ENCODE data around the gene RSRC2. TPM values are rescaled to one million over a fixed set of nuclear protein-coding genes. Genes with fewer than 3 reads are reported as not detected.

Gene RSRC2
- total RNA-seq, 1 experiment from 2014 or later: 106 TPM

GRCh38 chr12:122457627-122458026 lies 69.1 kb downstream of the RSRC2 start:
- no peak overlapping the region for H3K4me3 ChIP-seq (ENCODE audit: low read depth, low read length, poor library complexity, severe bottlenecking)
- H3K27me3 ChIP-seq (replicated peaks; ENCODE audit: insufficient read depth, low read depth, low read length, poor library complexity): no peaks in the 10 kb centered on the region
- H3K4me1 ChIP-seq (ENCODE audit: insufficient read depth, low read length, poor library complexity, severe bottlenecking): no peaks in the 10 kb centered on the region
- BruUV-seq (replicated peaks): no TSS peak
- TF ChIP-seq, protein P1, sequence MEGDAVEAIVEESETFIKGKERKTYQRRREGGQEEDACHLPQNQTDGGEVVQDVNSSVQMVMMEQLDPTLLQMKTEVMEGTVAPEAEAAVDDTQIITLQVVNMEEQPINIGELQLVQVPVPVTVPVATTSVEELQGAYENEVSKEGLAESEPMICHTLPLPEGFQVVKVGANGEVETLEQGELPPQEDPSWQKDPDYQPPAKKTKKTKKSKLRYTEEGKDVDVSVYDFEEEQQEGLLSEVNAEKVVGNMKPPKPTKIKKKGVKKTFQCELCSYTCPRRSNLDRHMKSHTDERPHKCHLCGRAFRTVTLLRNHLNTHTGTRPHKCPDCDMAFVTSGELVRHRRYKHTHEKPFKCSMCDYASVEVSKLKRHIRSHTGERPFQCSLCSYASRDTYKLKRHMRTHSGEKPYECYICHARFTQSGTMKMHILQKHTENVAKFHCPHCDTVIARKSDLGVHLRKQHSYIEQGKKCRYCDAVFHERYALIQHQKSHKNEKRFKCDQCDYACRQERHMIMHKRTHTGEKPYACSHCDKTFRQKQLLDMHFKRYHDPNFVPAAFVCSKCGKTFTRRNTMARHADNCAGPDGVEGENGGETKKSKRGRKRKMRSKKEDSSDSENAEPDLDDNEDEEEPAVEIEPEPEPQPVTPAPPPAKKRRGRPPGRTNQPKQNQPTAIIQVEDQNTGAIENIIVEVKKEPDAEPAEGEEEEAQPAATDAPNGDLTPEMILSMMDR (conservative IDR thresholded peaks at IDR 0.05; ENCODE audit: low read depth, low read length): no peak
- no peak for TF ChIP-seq EZH2 (IDR thresholded peaks at IDR 0.05; ENCODE audit: borderline replicate concordance, low read depth, low read length, poor library complexity, severe bottlenecking)
- no peaks in the 10 kb centered on the region for H3K9me3 ChIP-seq (ENCODE audit: low read depth, low read length, poor library complexity, severe bottlenecking)
- CTCF ChIA-PET: no interaction called here
- DNase-seq (ENCODE audit: low spot score): no peak
- POLR2A ChIA-PET (ENCODE audit: low non-redundant PET): no interaction called here
- intact Hi-C loops (cut with micrococcal nuclease; ENCODE audit: unreplicated experiment): no loop called here
- H3K36me3 ChIP-seq (ENCODE audit: insufficient read depth, low read length, poor library complexity, severe bottlenecking): no peaks in the 10 kb centered on the region
- H3K27ac ChIP-seq (ENCODE audit: low read depth, low read length, poor library complexity, severe bottlenecking): no peak overlapping the region

GRCh38 chr12:122454739-122455138 lies 72.0 kb downstream of the RSRC2 start:
- intact Hi-C loops (cut with micrococcal nuclease; ENCODE audit: unreplicated experiment): no loop called here
- BruUV-seq (replicated peaks): no TSS peak

DNA sequence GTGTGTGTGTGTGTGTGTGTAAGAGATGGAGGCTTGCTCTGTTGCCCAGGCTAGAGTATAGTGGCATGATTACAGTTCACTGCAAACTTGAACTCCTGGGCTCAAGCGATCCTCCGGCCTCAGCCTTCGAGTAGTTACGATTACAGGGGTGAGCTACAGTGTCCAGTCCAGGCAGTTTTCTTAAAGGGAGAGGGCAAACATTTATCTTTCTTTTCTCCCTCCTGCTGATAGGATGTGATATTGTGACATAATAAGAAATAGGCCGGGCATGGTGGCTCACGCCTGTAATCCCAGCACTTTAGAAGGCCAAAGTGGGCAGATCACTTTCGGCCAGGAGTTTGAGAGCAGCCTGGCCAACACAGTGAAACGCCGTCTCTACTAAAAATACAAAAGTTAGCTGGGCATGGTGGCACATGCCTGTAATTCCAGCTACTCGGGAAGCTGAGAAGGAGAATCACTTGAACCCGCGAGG lies 72.5 kb downstream of the RSRC2 start:
- intact Hi-C loops (cut with micrococcal nuclease; ENCODE audit: unreplicated experiment): no loop called here
- BruUV-seq (replicated peaks): no TSS peak
- no peak for TF ChIP-seq EZH2 (IDR thresholded peaks at IDR 0.05; ENCODE audit: borderline replicate concordance, low read depth, low read length, poor library complexity, severe bottlenecking)
- TF ChIP-seq, protein P1 (conservative IDR thresholded peaks at IDR 0.05; ENCODE audit: low read depth, low read length): no peak
- DNase-seq (ENCODE audit: low spot score): no peak
- POLR2A ChIA-PET (ENCODE audit: low non-redundant PET): no interaction called here
- H3K4me1 ChIP-seq (ENCODE audit: insufficient read depth, low read length, poor library complexity, severe bottlenecking): no peaks in the 10 kb centered on the region
- H3K27me3 ChIP-seq (replicated peaks; ENCODE audit: insufficient read depth, low read depth, low read length, poor library complexity): no peaks in the 10 kb centered on the region
- no peaks in the 10 kb centered on the region for H3K36me3 ChIP-seq (ENCODE audit: insufficient read depth, low read length, poor library complexity, severe bottlenecking)
- CTCF ChIA-PET: no interaction called here
- no peaks in the 10 kb centered on the region for H3K9me3 ChIP-seq (ENCODE audit: low read depth, low read length, poor library complexity, severe bottlenecking)
- no peak overlapping the region for H3K27ac ChIP-seq (ENCODE audit: low read depth, low read length, poor library complexity, severe bottlenecking)
- no peak overlapping the region for H3K4me3 ChIP-seq (ENCODE audit: low read depth, low read length, poor library complexity, severe bottlenecking)

More at GRCh38 chr12:122454739-122455138, 72.0 kb downstream of the RSRC2 start:
- H3K4me1 ChIP-seq (ENCODE audit: insufficient read depth, low read length, poor library complexity, severe bottlenecking): no peaks in the 10 kb centered on the region
- DNase-seq (ENCODE audit: low spot score): no peak
- H3K36me3 ChIP-seq (ENCODE audit: insufficient read depth, low read length, poor library complexity, severe bottlenecking): no peaks in the 10 kb centered on the region
- ChIA-PET POLR2A (ENCODE audit: low non-redundant PET) (no interaction called here), CTCF (interaction anchor here (0.6 kb wide), 1 partner anchor 33 kb away, joined by 4 read pairs; no protein-coding TSS in a partner anchor)
- no peaks in the 10 kb centered on the region for H3K27me3 ChIP-seq (replicated peaks; ENCODE audit: insufficient read depth, low read depth, low read length, poor library complexity)
- H3K4me3 ChIP-seq (ENCODE audit: low read depth, low read length, poor library complexity, severe bottlenecking): no peak overlapping the region
- TF ChIP-seq, protein P1 (conservative IDR thresholded peaks at IDR 0.05; ENCODE audit: low read depth, low read length): no peak
- TF ChIP-seq EZH2 (IDR thresholded peaks at IDR 0.05; ENCODE audit: borderline replicate concordance, low read depth, low read length, poor library complexity, severe bottlenecking): no peak
- H3K27ac ChIP-seq (ENCODE audit: low read depth, low read length, poor library complexity, severe bottlenecking): no peak overlapping the region
- H3K9me3 ChIP-seq (ENCODE audit: low read depth, low read length, poor library complexity, severe bottlenecking): no peaks in the 10 kb centered on the region

Other genes starting within 250 kb of the RSRC2 start
- gene CLIP1, start 104.3 kb downstream of the RSRC2 start, total RNA-seq (2021): 52.1 and 62.2 TPM in 2 replicates
- 40.4 and 41.1 TPM in 2 replicates for gene ZCCHC8, start 26.0 kb downstream of the RSRC2 start, total RNA-seq (2021)
- gene KNTC1, start 313 bp upstream of the RSRC2 start, total RNA-seq (2021): 111 and 118 TPM in 2 replicates
- 0.24 and 0.34 TPM in 2 replicates for gene HCAR2, start 176.4 kb upstream of the RSRC2 start, total RNA-seq (2021)
- gene HCAR3, start 189.9 kb upstream of the RSRC2 start, total RNA-seq (2021): 0.37 TPM in 1 of 2 replicates, not detected in the other
- gene HCAR1, start 203.9 kb upstream of the RSRC2 start, total RNA-seq (2021): 1.9 and 2.0 TPM in 2 replicates
- gene DENR, start 225.9 kb upstream of the RSRC2 start, total RNA-seq (2021): 104 and 116 TPM in 2 replicates
- 0.20 TPM in 1 of 2 replicates, not detected in the other for gene CCDC62, start 247.6 kb upstream of the RSRC2 start, total RNA-seq (2021)